ENCODE measurements around the gene STARD13. TPM values are rescaled to one million over a fixed set of nuclear protein-coding genes. Genes with fewer than 3 reads are reported as not detected.
A peak's percentile ranks its signal among the peaks of the same experiment; 100 is the strongest.

Gene STARD13
- total RNA-seq, 4 donors from 2014 or later: 36.8 to 65.6 (median 46.0) TPM

DNA sequence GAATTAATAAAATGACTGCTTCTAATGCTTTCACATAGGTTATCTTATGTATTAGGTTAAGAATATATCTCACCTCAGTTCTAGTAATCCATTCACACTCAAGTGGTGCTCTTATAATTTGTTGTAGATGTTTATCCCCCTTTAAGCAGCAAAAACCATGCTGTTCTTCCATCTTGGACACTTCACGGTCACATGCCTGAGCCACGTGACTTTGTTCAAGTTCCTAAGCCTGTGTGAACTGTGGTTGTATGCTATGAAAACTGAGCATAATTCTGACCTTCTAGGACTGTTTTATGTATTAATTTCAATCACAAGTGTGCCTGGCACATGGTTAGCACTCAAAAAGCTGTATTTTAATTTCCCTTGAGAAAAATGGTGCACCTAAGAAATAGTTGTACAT is 41.2 kb upstream of the STARD13 start:
- DNase-seq: no peak
- H3K27ac ChIP-seq: peak overlapping the region in 1 of 2 donors; percentile 42
- no peaks in the 10 kb centered on the region for H3K9me3 ChIP-seq
- peaks cover 0 to 5% of the 10 kb centered on the region in 2 donors for H3K4me1 ChIP-seq
- no peak overlapping the region for H3K4me3 ChIP-seq
- intact Hi-C loops (cut with DNase I; ENCODE audit: low total_unique reads): no loop called here
- no peaks in the 10 kb centered on the region for H3K36me3 ChIP-seq
- TF ChIP-seq POLR2A (IDR thresholded peaks at IDR 0.05): no peak
- TF ChIP-seq, protein P1, sequence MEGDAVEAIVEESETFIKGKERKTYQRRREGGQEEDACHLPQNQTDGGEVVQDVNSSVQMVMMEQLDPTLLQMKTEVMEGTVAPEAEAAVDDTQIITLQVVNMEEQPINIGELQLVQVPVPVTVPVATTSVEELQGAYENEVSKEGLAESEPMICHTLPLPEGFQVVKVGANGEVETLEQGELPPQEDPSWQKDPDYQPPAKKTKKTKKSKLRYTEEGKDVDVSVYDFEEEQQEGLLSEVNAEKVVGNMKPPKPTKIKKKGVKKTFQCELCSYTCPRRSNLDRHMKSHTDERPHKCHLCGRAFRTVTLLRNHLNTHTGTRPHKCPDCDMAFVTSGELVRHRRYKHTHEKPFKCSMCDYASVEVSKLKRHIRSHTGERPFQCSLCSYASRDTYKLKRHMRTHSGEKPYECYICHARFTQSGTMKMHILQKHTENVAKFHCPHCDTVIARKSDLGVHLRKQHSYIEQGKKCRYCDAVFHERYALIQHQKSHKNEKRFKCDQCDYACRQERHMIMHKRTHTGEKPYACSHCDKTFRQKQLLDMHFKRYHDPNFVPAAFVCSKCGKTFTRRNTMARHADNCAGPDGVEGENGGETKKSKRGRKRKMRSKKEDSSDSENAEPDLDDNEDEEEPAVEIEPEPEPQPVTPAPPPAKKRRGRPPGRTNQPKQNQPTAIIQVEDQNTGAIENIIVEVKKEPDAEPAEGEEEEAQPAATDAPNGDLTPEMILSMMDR (IDR thresholded peaks at IDR 0.05): no peak
- H3K27me3 ChIP-seq: no peaks in the 10 kb centered on the region

DNA sequence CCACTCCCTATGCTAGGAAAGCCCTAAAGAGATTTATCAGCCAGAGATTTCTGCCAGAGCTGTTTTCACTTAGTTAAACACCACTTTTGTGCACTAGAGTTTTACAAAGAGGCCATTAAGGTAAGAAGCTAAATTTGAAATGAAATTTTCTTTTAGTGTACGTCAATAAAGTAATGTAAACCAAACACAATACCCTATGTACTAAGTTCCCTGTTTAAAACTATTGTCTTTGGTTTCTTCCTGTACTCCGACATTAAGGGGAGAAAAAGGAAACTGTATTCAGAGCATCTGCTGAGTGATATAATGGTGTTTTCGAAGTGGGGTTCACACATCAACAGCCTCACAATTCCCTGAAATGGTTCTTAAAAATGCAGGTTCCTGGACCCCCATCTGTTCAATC is 40.7 kb upstream of the STARD13 start:
- H3K9me3 ChIP-seq: no peaks in the 10 kb centered on the region
- no peak overlapping the region for H3K4me3 ChIP-seq
- no peak for DNase-seq
- H3K27me3 ChIP-seq: no peaks in the 10 kb centered on the region
- H3K27ac ChIP-seq: peak overlapping the region in 1 of 2 donors; percentile 42
- TF ChIP-seq, protein P1 (IDR thresholded peaks at IDR 0.05): no peak
- no peak for TF ChIP-seq POLR2A (IDR thresholded peaks at IDR 0.05)
- intact Hi-C loops (cut with DNase I; ENCODE audit: low total_unique reads): no loop called here
- no peaks in the 10 kb centered on the region for H3K36me3 ChIP-seq
- H3K4me1 ChIP-seq: peaks cover 0 to 5% of the 10 kb centered on the region in 2 donors

DNA sequence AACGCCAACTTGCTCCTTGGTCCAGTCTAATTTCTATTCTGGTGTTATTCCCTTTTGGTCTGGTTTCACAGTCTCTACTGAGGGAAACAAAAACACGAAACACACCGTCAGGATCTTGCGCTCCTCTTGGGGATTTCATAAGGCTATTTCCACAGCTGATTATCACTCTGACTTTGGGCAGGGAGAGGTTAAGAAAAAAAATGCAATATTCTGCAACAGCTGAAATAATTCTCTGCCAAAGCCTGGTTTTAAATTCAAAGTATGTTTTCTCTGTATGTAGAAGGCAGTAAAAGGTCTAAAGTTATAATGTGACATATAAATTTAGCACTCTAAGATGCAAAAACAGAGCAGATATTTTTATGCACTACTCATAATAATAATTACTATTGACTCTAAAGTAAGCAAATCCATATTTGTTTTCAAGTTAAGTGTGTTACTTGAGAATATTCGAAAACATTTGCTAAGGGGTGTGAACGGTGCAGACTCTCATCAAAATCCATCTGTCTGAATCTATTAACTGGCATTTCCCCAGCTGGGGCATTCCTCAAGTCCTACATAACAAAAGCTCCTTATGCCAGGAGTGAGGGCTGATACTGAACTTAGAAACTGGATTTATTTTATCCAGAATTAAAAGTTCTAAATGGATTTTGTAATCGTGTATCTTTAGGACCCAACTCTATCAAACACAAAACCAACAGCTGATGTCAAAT is 38.4 kb upstream of the STARD13 start:
- Histone ChIP-seq H3K4me1 (peaks cover 0 to 5% of the 10 kb centered on the region in 2 donors), H3K27ac (peak overlapping the region; percentile 78 to 90), H3K36me3 (no peaks in the 10 kb centered on the region), H3K9me3 (no peaks in the 10 kb centered on the region), H3K27me3 (no peaks in the 10 kb centered on the region), H3K4me3 (no peak overlapping the region)
- intact Hi-C loops (cut with DNase I; ENCODE audit: low total_unique reads): no loop called here
- no peak for DNase-seq
- TF ChIP-seq, protein P1 (IDR thresholded peaks at IDR 0.05): no peak
- TF ChIP-seq POLR2A (IDR thresholded peaks at IDR 0.05): no peak

DNA sequence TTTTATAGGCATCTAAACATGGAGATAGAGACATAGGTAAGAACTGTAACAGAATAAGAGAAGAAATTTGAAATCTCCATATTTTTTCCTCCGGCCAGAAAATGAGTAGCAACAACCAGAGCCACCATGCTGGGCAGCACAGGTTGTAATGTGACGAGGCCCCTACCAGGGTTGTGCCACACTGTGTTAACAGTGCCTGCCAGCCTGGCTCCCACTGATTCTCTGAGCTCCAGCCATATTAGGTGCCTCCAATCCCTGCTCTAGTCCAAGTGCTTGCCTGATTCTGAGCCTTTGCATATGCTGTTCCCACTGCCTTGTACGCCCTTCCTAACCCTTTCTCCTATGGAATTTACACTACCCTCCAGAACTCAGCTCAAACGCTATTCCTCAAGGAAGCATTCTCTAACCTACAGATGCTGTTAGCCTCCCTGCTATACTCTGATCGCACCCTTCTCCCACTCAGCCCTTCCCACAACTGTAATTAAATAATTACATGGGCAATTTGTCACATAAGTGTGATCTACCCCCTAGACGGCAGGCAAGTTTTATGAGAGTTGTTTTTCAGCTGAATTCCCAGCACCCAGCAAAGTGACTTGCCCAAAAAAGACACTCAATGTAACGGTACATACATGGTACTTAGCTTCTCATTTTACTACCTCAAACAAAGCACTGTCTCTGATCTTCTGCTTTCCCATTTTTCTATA is 37.6 kb upstream of the STARD13 start:
- intact Hi-C loops (cut with DNase I; ENCODE audit: low total_unique reads): no loop called here
- Histone ChIP-seq H3K27me3 (no peaks in the 10 kb centered on the region), H3K36me3 (no peaks in the 10 kb centered on the region), H3K4me1 (peaks cover 0 to 5% of the 10 kb centered on the region in 2 donors), H3K4me3 (no peak overlapping the region), H3K27ac (peak overlapping the region; percentile 78 to 90), H3K9me3 (no peaks in the 10 kb centered on the region)
- no peak for TF ChIP-seq POLR2A (IDR thresholded peaks at IDR 0.05)
- TF ChIP-seq, protein P1 (IDR thresholded peaks at IDR 0.05): no peak
- DNase-seq: no peak

DNA sequence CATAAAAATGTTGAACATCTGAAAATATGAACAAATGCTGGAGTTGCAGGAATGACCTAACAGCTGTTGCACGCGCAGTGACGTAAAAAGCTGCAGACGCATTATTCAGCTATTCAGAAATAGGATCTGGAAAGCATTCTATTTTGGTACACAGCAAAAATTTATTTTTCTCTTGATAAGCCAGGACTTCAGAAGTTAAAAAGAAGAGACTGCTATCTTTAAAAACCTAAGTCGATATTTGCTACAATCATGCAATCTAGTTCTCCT is 36.9 kb upstream of the STARD13 start:
- no peaks in the 10 kb centered on the region for H3K36me3 ChIP-seq
- H3K27me3 ChIP-seq: no peaks in the 10 kb centered on the region
- H3K4me3 ChIP-seq: peak overlapping the region in 1 of 2 donors; percentile 20
- peak; percentile 72 to 79 for DNase-seq
- peak overlapping the region; percentile 78 to 90 for H3K27ac ChIP-seq
- intact Hi-C loops (cut with DNase I; ENCODE audit: low total_unique reads): no loop called here
- H3K4me1 ChIP-seq: peaks cover 0 to 5% of the 10 kb centered on the region in 2 donors
- no peak for TF ChIP-seq POLR2A (IDR thresholded peaks at IDR 0.05)
- TF ChIP-seq, protein P1 (IDR thresholded peaks at IDR 0.05): no peak
- H3K9me3 ChIP-seq: no peaks in the 10 kb centered on the region
